ENCODE results near the gene COQ8A. TPM values are rescaled to one million over a fixed set of nuclear protein-coding genes. Genes with fewer than 3 reads are reported as not detected.

The COQ8A gene
- total RNA-seq: 20.3 TPM

DNA sequence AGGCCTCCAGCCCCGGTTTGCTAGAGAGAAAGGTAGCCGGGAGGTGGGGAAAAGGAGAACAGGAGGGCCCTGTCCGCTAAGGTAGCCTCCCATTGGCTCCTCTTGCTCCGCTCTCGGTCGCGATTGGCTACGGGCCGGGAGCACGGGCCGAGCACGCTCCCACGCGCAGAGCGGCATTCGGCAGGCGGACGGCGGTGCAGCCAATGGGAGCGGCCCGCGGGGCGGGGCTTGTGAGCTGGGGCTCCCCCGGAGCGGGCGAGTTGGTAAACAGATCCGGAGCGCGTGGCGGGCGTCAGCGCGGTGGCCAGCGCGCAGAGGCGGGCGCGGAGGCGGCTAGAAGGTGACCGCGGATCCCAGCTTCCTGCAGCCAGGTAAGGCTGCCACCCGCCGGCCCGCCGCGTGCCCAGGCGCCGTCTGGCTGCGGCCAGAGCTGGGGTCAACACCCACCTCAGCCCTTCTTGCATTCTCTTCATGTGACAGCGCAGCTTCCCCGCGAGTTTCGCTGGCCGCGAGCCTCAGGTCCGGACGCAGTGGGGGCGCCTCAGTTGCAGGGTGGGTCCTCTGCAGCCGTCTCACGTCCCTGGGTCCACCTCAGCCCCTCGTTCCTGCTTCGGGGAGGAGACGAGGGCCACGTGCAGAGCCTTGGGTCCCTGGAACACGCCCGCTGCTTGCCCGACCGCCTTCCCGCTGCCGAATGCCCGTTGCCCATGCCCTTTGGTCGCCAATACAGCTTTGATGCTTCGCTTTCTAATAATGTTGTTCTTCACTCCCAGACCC lies at the start of gene COQ8A:
TSS of gene COQ8A (plus strand) at position 266 of the 777 bp plus-strand sequence. CDS start 21,092 bp downstream, outside the sequence.

Small RNA genes within 50 kb of the gene (small RNA-seq; reads per million reads assigned to genes)
- not detected for gene AL353689.1 (ENCODE audit: low replicate concordance)

Other genes starting within 250 kb of the COQ8A start
- gene ITPKB, start 201.0 kb upstream of the COQ8A start, total RNA-seq: 4.4 TPM
- gene PSEN2, start 69.7 kb upstream of the COQ8A start, total RNA-seq: 30.4 TPM

Data from parietal lobe (tissue), 2 donors.